Transverse colon (tissue), 4 donors: ENCODE measurements around the gene NFIA. TPM values are rescaled to one million over a fixed set of nuclear protein-coding genes. Genes with fewer than 3 reads are reported as not detected.

Experiments
- DNase-seq: peaks from one replicate; pipeline ENCODE4 v3.0.0-alpha.2; 2019
- H3K27ac ChIP-seq, 4 donors: fragments of 200-600 bp; sonication (generic); 2 replicates each; pipeline ENCODE4 v1.5.1; 2016 to 2018; ENCODE audit warnings: inconsistent platforms in 4 of 4
- H3K27me3 ChIP-seq: fragments of 200-600 bp; sonication (generic); 2 replicates; pipeline ENCODE4 v1.5.1; 2017; ENCODE audit warnings: inconsistent platforms
- H3K36me3 ChIP-seq, 4 donors: fragments of 200-600 bp; sonication (generic); 2 replicates each; pipeline ENCODE4 v1.5.1; 2017 to 2019; ENCODE audit warnings: inconsistent platforms in 4 of 4
- H3K4me1 ChIP-seq, 4 donors: fragments of 200-600 bp; sonication (generic); 2 replicates each; pipeline ENCODE4 v1.5.1; 2017 to 2020; ENCODE audit warnings: inconsistent platforms in 4 of 4
- H3K4me3 ChIP-seq, 4 donors: fragments of 200-600 bp; sonication (generic); 1 replicate in 1 of 4; 2 replicates in 3 of 4; pipeline versions ENCODE4 v1.5.1 to v1.6.1; 2017 to 2019; ENCODE audit warnings: inconsistent platforms in 4 of 4
- H3K9me3 ChIP-seq, 2 donors: fragments of 200-600 bp; sonication (generic); 2 replicates each; pipeline ENCODE4 v1.5.1; 2017 to 2019; ENCODE audit warnings: inconsistent platforms in 2 of 2
- CTCF ChIP-seq, 5 experiments: fragments of 200-600 bp in 3 of 5; fragments of 450-650 bp in 2 of 5; sonication (generic) in 3 of 5; IDR thresholded peaks; 1 replicate in 2 of 5; 2 replicates in 3 of 5; pipeline ENCODE4 v1.5.1; 2016 to 2017; ENCODE audit warnings: antibody characterized with exemption in 5 of 5, inconsistent platforms in 3 of 5, mild to moderate bottlenecking in 2 of 5, moderate library complexity in 1 of 5
- EP300 ChIP-seq: sonication (generic); formaldehyde crosslinking; IDR thresholded peaks from one replicate; pipeline ENCODE4 v1.6.1; 2017; ENCODE audit warnings: antibody characterized with exemption, low read depth
- POLR2A ChIP-seq: fragments of 450-650 bp; IDR thresholded peaks from one replicate; pipeline ENCODE4 v1.6.1; 2016; ENCODE audit warnings: antibody characterized with exemption, mild to moderate bottlenecking, moderate library complexity
- POLR2AphosphoS5 ChIP-seq, 3 donors: sonication (generic); formaldehyde crosslinking; IDR thresholded peaks; one replicate each; pipeline ENCODE4 v1.6.1; 2016; ENCODE audit warnings: antibody characterized with exemption in 3 of 3
- WGBS, 2 donors: methylation state at CpG; one replicate each; pipeline ENCODE4 v1.1.5; 2018; ENCODE audit warnings: low coverage in 1 of 2; 5-methylcytosine and 5-hydroxymethylcytosine counted together
- in situ Hi-C, 4 donors: fragments of 200-750 bp; cut with MboI; loops; one replicate each; pipeline versions ENCODE4 v1.15.0 to v1.15.1; 2017; ENCODE audit warnings: low sequenced_read_pairs in 3 of 4, low pct_ligation_motif_present in 1 of 4, low pct_unique_long_range_greater_than_20kb in 1 of 4
- intact Hi-C: fragments of 100-400 bp; cut with DNase I; formaldehyde crosslinking; loops from one replicate; pipeline ENCODE4 v1.15.1; 2023; ENCODE audit warnings: low total_unique reads
- total RNA-seq, 4 donors: library from RNA; depleted of rRNA; stranded (reverse); fragments of >200 nt; gene quantifications; one replicate each; pipeline ENCODE4 v1.1.0, GENCODE V29; 2016

Gene NFIA
- total RNA-seq, 4 donors from 2014 or later = 17.3 to 37.2 (median 29.8) TPM

GRCh38 chr1:61323681-61324328 lies 241.4 kb downstream of the NFIA start:
- H3K27ac ChIP-seq = peak overlapping the region in 2 of 4 donors; percentile 6 to 28
- no peaks in the 10 kb centered on the region for H3K9me3 ChIP-seq
- in situ Hi-C loops = no loop called here
- TF ChIP-seq EP300 (no peak), POLR2A (no peak), POLR2AphosphoS5 (IDR thresholded peaks at IDR 0.05) (no peak), CTCF (IDR thresholded peaks at IDR 0.05) (no peak)
- H3K36me3 ChIP-seq = no peaks in the 10 kb centered on the region
- H3K27me3 ChIP-seq = no peaks in the 10 kb centered on the region
- intact Hi-C loops = no loop called here
- WGBS, 2 donors = 81 to 84% methylated on average over 3 to 6 of the region's 6 CpGs
- no peak overlapping the region for H3K4me3 ChIP-seq
- no peak for DNase-seq
- H3K4me1 ChIP-seq = peaks cover 0 to 26% (median 8%) of the 10 kb centered on the region in 4 donors

GRCh38 chr1:61326713-61327112 lies 244.4 kb downstream of the NFIA start:
- 53 to 77% methylated on average over 2 of the region's 2 CpGs for WGBS, 2 donors
- Histone ChIP-seq H3K4me1 (peaks cover 0 to 13% (median 0%) of the 10 kb centered on the region in 4 donors), H3K36me3 (no peaks in the 10 kb centered on the region), H3K4me3 (no peak overlapping the region), H3K9me3 (no peaks in the 10 kb centered on the region), H3K27ac (no peak overlapping the region), H3K27me3 (no peaks in the 10 kb centered on the region)
- TF ChIP-seq POLR2A (no peak), EP300 (no peak), CTCF (IDR thresholded peaks at IDR 0.05) (no peak), POLR2AphosphoS5 (IDR thresholded peaks at IDR 0.05) (no peak)
- DNase-seq = no peak
- intact Hi-C loops (no loop called here), in situ Hi-C loops (loop anchor here in 2 of 4 donors (25.0 kb wide), 2 partner anchors 264 to 289 kb away; no protein-coding TSS in a partner anchor)

GRCh38 chr1:61327436-61327835 lies 245.1 kb downstream of the NFIA start:
- TF ChIP-seq CTCF (IDR thresholded peaks at IDR 0.05) (no peak), EP300 (no peak), POLR2A (no peak), POLR2AphosphoS5 (IDR thresholded peaks at IDR 0.05) (no peak)
- Histone ChIP-seq H3K4me1 (peaks cover 0 to 13% (median 0%) of the 10 kb centered on the region in 4 donors), H3K27ac (no peak overlapping the region), H3K4me3 (no peak overlapping the region), H3K9me3 (no peaks in the 10 kb centered on the region), H3K36me3 (no peaks in the 10 kb centered on the region), H3K27me3 (no peaks in the 10 kb centered on the region)
- in situ Hi-C loops (loop anchor here in 2 of 4 donors (25.0 kb wide), 2 partner anchors 265 to 290 kb away; no protein-coding TSS in a partner anchor), intact Hi-C loops (no loop called here)
- no peak for DNase-seq
- 89 to 100% methylated on average over 4 to 5 of the region's 5 CpGs for WGBS, 2 donors

- WGBS, 2 donors = 63 to 91% methylated on average over 2 to 4 of the region's 4 CpGs
These were observed 247.2 kb downstream of the NFIA start for GRCh38 chr1:61329556-61329955.

More at GRCh38 chr1:61329556-61329955, 247.2 kb downstream of the NFIA start:
- H3K4me1 ChIP-seq = no peaks in the 10 kb centered on the region
- no peaks in the 10 kb centered on the region for H3K36me3 ChIP-seq
- in situ Hi-C loops (loop anchor here in 2 of 4 donors (25.0 kb wide), 2 partner anchors 267 to 292 kb away; no protein-coding TSS in a partner anchor), intact Hi-C loops (no loop called here)
- TF ChIP-seq CTCF (IDR thresholded peaks at IDR 0.05) = no peak
- no peak for TF ChIP-seq POLR2A
- no peak for TF ChIP-seq EP300
- TF ChIP-seq POLR2AphosphoS5 (IDR thresholded peaks at IDR 0.05) = no peak
- H3K27ac ChIP-seq = no peak overlapping the region
- no peak for DNase-seq
- H3K27me3 ChIP-seq = no peaks in the 10 kb centered on the region
- H3K4me3 ChIP-seq = no peak overlapping the region
- no peaks in the 10 kb centered on the region for H3K9me3 ChIP-seq
